ENCODE measurements around the gene NEU4. TPM values are rescaled to one million over a fixed set of nuclear protein-coding genes. Genes with fewer than 3 reads are reported as not detected.
A peak's percentile ranks its signal among the peaks of the same experiment; 100 is the strongest.

The NEU4 gene
- polyA plus RNA-seq, 3 donors, result 0.26 to 2.6 (median 0.99) TPM

- no peak for TF ChIP-seq CTCF (IDR thresholded peaks at IDR 0.05)
- WGBS (ENCODE audit: insufficient coverage), result 93% methylated on average over 3 of the region's 8 CpGs
- Histone ChIP-seq H4K20me1 (ENCODE audit: insufficient read depth, low read length) (no peaks in the 10 kb centered on the region), H3K9ac (ENCODE audit: insufficient read depth, low read length, poor library complexity, severe bottlenecking) (no peak overlapping the region), H3K9me3 (replicated peaks in 1 of 2; ENCODE audit: control insufficient read depth in 1 of 2, insufficient read depth in 1 of 2, low read length in 2 of 2) (peaks cover 0 to 11% of the 10 kb centered on the region in 2 donors), H3K4me2 (replicated peaks; ENCODE audit: extremely low read depth, low read length, poor library complexity, severe bottlenecking) (no peak overlapping the region), H3K27me3 (ENCODE audit: control insufficient read depth in 2 of 2, insufficient read depth in 2 of 2, low read length in 2 of 2) (peaks cover 0 to 40% of the 10 kb centered on the region in 2 donors), H3K36me3 (replicated peaks in 1 of 2; ENCODE audit: control insufficient read depth in 1 of 2, insufficient read depth in 2 of 2, low read length in 2 of 2) (no peaks in the 10 kb centered on the region), H3K79me2 (ENCODE audit: insufficient read depth, low read length) (no peaks in the 10 kb centered on the region), H3K27ac (ENCODE audit: low read depth in 1 of 2, low read length in 2 of 2) (no peak overlapping the region), H2AFZ (ENCODE audit: insufficient read depth, low read depth, low read length, poor library complexity, severe bottlenecking) (no peak overlapping the region), H3K4me1 (ENCODE audit: control insufficient read depth in 1 of 2, insufficient read depth in 2 of 2, low read length in 2 of 2) (peaks cover 0 to 9% of the 10 kb centered on the region in 2 donors), H3K4me3 (replicated peaks in 1 of 3; ENCODE audit: low read depth in 2 of 3, low read length in 3 of 3) (no peak overlapping the region)
- DNase-seq, result no peak
- Mint-ChIP-seq H3K27me3 (ENCODE audit: low read depth in 3 of 3) (peaks cover 29 to 56% (median 42%) of the 10 kb centered on the region in 3 donors), H3K4me3 (peak overlapping the region in 1 of 2 donors; percentile 4), H3K4me1 (peaks cover 12% of the 10 kb centered on the region), H3K36me3 (peaks cover 0 to 2% of the 10 kb centered on the region in 2 donors), H3K27ac (no peak overlapping the region), H3K9me3 (peaks cover 2 to 18% (median 8%) of the 10 kb centered on the region in 7 donors)
- intact Hi-C loops (cut with micrococcal nuclease), result no loop called here
Observed at GRCh38 chr2:241862093-241862492, 53.1 kb downstream of the NEU4 start.

- DNase-seq, result no peak
- no peaks in the 10 kb centered on the region for H4K20me1 ChIP-seq (ENCODE audit: insufficient read depth, low read length)
- H3K4me2 ChIP-seq (replicated peaks; ENCODE audit: extremely low read depth, low read length, poor library complexity, severe bottlenecking), result no peak overlapping the region
- Mint-ChIP-seq H3K27me3 (ENCODE audit: low read depth in 3 of 3) (peaks cover 32 to 62% (median 45%) of the 10 kb centered on the region in 3 donors), H3K36me3 (peaks cover 0 to 2% of the 10 kb centered on the region in 2 donors), H3K9me3 (peaks cover 2 to 18% (median 8%) of the 10 kb centered on the region in 7 donors), H3K4me1 (peaks cover 12% of the 10 kb centered on the region), H3K4me3 (peak overlapping the region in 1 of 2 donors; percentile 72), H3K27ac (peak overlapping the region in 2 of 7 donors; percentile 26 to 35)
- no peak overlapping the region for H3K27ac ChIP-seq (ENCODE audit: low read depth in 1 of 2, low read length in 2 of 2)
- H3K36me3 ChIP-seq (replicated peaks in 1 of 2; ENCODE audit: control insufficient read depth in 1 of 2, insufficient read depth in 2 of 2, low read length in 2 of 2), result no peaks in the 10 kb centered on the region
- peaks cover 0 to 11% of the 10 kb centered on the region in 2 donors for H3K9me3 ChIP-seq (replicated peaks in 1 of 2; ENCODE audit: control insufficient read depth in 1 of 2, insufficient read depth in 1 of 2, low read length in 2 of 2)
- no peak overlapping the region for H3K9ac ChIP-seq (ENCODE audit: insufficient read depth, low read length, poor library complexity, severe bottlenecking)
- 81% methylated on average over 12 of the region's 22 CpGs for WGBS (ENCODE audit: insufficient coverage)
- H3K79me2 ChIP-seq (ENCODE audit: insufficient read depth, low read length), result no peaks in the 10 kb centered on the region
- H3K4me1 ChIP-seq (ENCODE audit: control insufficient read depth in 1 of 2, insufficient read depth in 2 of 2, low read length in 2 of 2), result peaks cover 0 to 9% of the 10 kb centered on the region in 2 donors
- H2AFZ ChIP-seq (ENCODE audit: insufficient read depth, low read depth, low read length, poor library complexity, severe bottlenecking), result no peak overlapping the region
- H3K27me3 ChIP-seq (ENCODE audit: control insufficient read depth in 2 of 2, insufficient read depth in 2 of 2, low read length in 2 of 2), result peaks cover 0 to 46% of the 10 kb centered on the region in 2 donors
- TF ChIP-seq CTCF (IDR thresholded peaks at IDR 0.05), result no peak
- H3K4me3 ChIP-seq (replicated peaks in 1 of 3; ENCODE audit: low read depth in 2 of 3, low read length in 3 of 3), result no peak overlapping the region
- intact Hi-C loops (cut with micrococcal nuclease), result no loop called here
Observed at GRCh38 chr2:241862775-241863535, 54.0 kb downstream of the NEU4 start.

All from CD14-positive monocyte (primary cell).